OCI-LY1 (cell line): ENCODE results near the gene GMDS.

ENCODE experiments used
- H2AFZ ChIP-seq: fragments of 200-600 bp; sonication (generic), shearing (Covaris generic); 2 replicates; pipeline ENCODE4 v1.6.0; 2014; ENCODE audit warnings: antibody characterized with exemption, mild to moderate bottlenecking, low read length
- H3F3A ChIP-seq: fragments of 200-600 bp; sonication (generic), shearing (Covaris generic); 2 replicates; pipeline ENCODE4 v1.6.0; 2014; ENCODE audit warnings: mild to moderate bottlenecking, antibody characterized with exemption, low read length, moderate library complexity; ENCODE audit not compliant: insufficient read depth
- H3K27ac ChIP-seq: fragments of 200-600 bp; sonication (generic); 2 replicates; pipeline ENCODE4 v1.5.1; 2014; ENCODE audit warnings: low read length, mixed run types, mild to moderate bottlenecking, low read depth; ENCODE audit not compliant: poor library complexity, severe bottlenecking
- H3K27me3 ChIP-seq: fragments of 200-600 bp; sonication (generic); 2 replicates; pipeline ENCODE4 v1.6.0; 2014; ENCODE audit warnings: antibody characterized with exemption, mild to moderate bottlenecking, low read length, moderate library complexity; ENCODE audit not compliant: insufficient read depth
- H3K36me3 ChIP-seq: fragments of 200-600 bp; sonication (generic); 2 replicates; pipeline ENCODE4 v1.6.1; 2014; ENCODE audit warnings: mild to moderate bottlenecking, antibody characterized with exemption, low read length, moderate library complexity, mixed read lengths; ENCODE audit not compliant: insufficient read depth
- H3K4me1 ChIP-seq: fragments of 200-600 bp; sonication (generic); 2 replicates; pipeline ENCODE4 v1.5.1; 2014; ENCODE audit warnings: mild to moderate bottlenecking, low read length, moderate library complexity; ENCODE audit not compliant: insufficient read depth, severe bottlenecking
- H3K4me2 ChIP-seq: fragments of 200-600 bp; sonication (generic), shearing (Covaris generic); 2 replicates; pipeline ENCODE4 v1.6.1; 2014; ENCODE audit warnings: low read length
- H3K4me3 ChIP-seq: fragments of 200-600 bp; sonication (generic); 2 replicates; pipeline ENCODE4 v1.5.1; 2014; ENCODE audit warnings: low read length, low read depth, mild to moderate bottlenecking, mixed read lengths; ENCODE audit not compliant: poor library complexity, severe bottlenecking
- H3K79me2 ChIP-seq: fragments of 200-600 bp; shearing (Covaris generic); 2 replicates; pipeline ENCODE4 v1.6.1; 2016; ENCODE audit warnings: mixed run types, low read length, mixed read lengths; ENCODE audit not compliant: insufficient read depth
- H3K9ac ChIP-seq: fragments of 200-600 bp; sonication (generic), shearing (Covaris generic); 2 replicates; pipeline ENCODE4 v1.6.1; 2014; ENCODE audit warnings: mild to moderate bottlenecking, low read length, mixed read lengths
- H3K9me2 ChIP-seq: fragments of 200-600 bp; sonication (generic), shearing (Covaris generic); 2 replicates; pipeline ENCODE4 v1.6.1; 2014; ENCODE audit warnings: low read depth, mild to moderate bottlenecking, low read length, mixed read lengths
- H3K9me3 ChIP-seq: fragments of 200-600 bp; shearing (Covaris generic); 2 replicates; pipeline ENCODE4 v1.6.1; 2014; ENCODE audit warnings: low read length, mixed read lengths
- H4K20me1 ChIP-seq: fragments of 200-600 bp; sonication (generic), shearing (Covaris generic); 2 replicates; pipeline ENCODE4 v1.6.0; 2016; ENCODE audit warnings: mild to moderate bottlenecking, low read length; ENCODE audit not compliant: insufficient read depth
- CTCF ChIP-seq: fragments of 200-600 bp; sonication (generic), shearing (Covaris generic); IDR thresholded peaks from 2 replicates; pipeline ENCODE4 v1.5.1; 2017; ENCODE audit warnings: mild to moderate bottlenecking, antibody characterized with exemption, low read length, moderate library complexity, mixed read lengths
- EZH2 ChIP-seq: fragments of 200-600 bp; sonication (generic), shearing (Covaris generic); IDR thresholded peaks from 2 replicates; pipeline ENCODE4 v1.8.0; 2017; ENCODE audit warnings: borderline replicate concordance, mixed run types, mild to moderate bottlenecking, antibody characterized with exemption, low read length, moderate library complexity, mixed read lengths

Gene GMDS

GRCh38 chr6:1819007-1819406, 426.4 kb downstream of the GMDS start:
- Histone ChIP-seq H3K9ac (no peak overlapping the region), H3K4me3 (no peak overlapping the region), H3K27me3 (no peaks in the 10 kb centered on the region), H3K4me1 (peaks cover 61% of the 10 kb centered on the region), H3K79me2 (no peaks in the 10 kb centered on the region), H3K4me2 (no peak overlapping the region), H4K20me1 (no peaks in the 10 kb centered on the region), H3F3A (no peaks in the 10 kb centered on the region), H3K9me3 (no peaks in the 10 kb centered on the region), H3K36me3 (no peaks in the 10 kb centered on the region), H2AFZ (no peak overlapping the region), H3K9me2 (no peaks in the 10 kb centered on the region), H3K27ac (peak overlapping the region; percentile 24)
- TF ChIP-seq EZH2 (no peak), CTCF (no peak)

GRCh38 chr6:1817033-1817761, 428.2 kb downstream of the GMDS start:
- H3K36me3 ChIP-seq: no peaks in the 10 kb centered on the region
- TF ChIP-seq CTCF (no peak), EZH2 (no peak)
- H3K9me3 ChIP-seq: no peaks in the 10 kb centered on the region
- H3K27ac ChIP-seq: peak overlapping the region; percentile 5
- peaks cover 56% of the 10 kb centered on the region for H3K4me1 ChIP-seq
- H3K27me3 ChIP-seq: no peaks in the 10 kb centered on the region
- H2AFZ ChIP-seq: no peak overlapping the region
- no peaks in the 10 kb centered on the region for H4K20me1 ChIP-seq
- no peaks in the 10 kb centered on the region for H3K9me2 ChIP-seq
- no peaks in the 10 kb centered on the region for H3F3A ChIP-seq
- H3K4me2 ChIP-seq: no peak overlapping the region
- no peak overlapping the region for H3K4me3 ChIP-seq
- H3K9ac ChIP-seq: no peak overlapping the region
- H3K79me2 ChIP-seq: no peaks in the 10 kb centered on the region

- no peaks in the 10 kb centered on the region for H3K36me3 ChIP-seq
- H3K79me2 ChIP-seq: no peaks in the 10 kb centered on the region
Observed at GRCh38 chr6:1815827-1816452, 429.5 kb downstream of the GMDS start.

More at GRCh38 chr6:1815827-1816452, 429.5 kb downstream of the GMDS start:
- H3K4me3 ChIP-seq: no peak overlapping the region
- H4K20me1 ChIP-seq: no peaks in the 10 kb centered on the region
- H3K4me1 ChIP-seq: peaks cover 56% of the 10 kb centered on the region
- no peaks in the 10 kb centered on the region for H3K9me3 ChIP-seq
- no peak overlapping the region for H3K27ac ChIP-seq
- no peak overlapping the region for H3K4me2 ChIP-seq
- no peak overlapping the region for H3K9ac ChIP-seq
- H3K9me2 ChIP-seq: no peaks in the 10 kb centered on the region
- H3K27me3 ChIP-seq: no peaks in the 10 kb centered on the region
- H3F3A ChIP-seq: no peaks in the 10 kb centered on the region
- no peak overlapping the region for H2AFZ ChIP-seq
- no peak for TF ChIP-seq EZH2
- no peak for TF ChIP-seq CTCF
